ENCODE measurements around the gene FKBP4. TPM values are rescaled to one million over a fixed set of nuclear protein-coding genes. Genes with fewer than 3 reads are reported as not detected.

The FKBP4 gene
- total RNA-seq, 1 donor from 2014 or later: 62.2 TPM

- no peak for ATAC-seq
- intact Hi-C loops (cut with DNase I): no loop called here
- no peak for TF ChIP-seq CTCF (IDR thresholded peaks at IDR 0.05)
- peaks cover 3% of the 10 kb centered on the region for H3K4me1 ChIP-seq
- H3K27ac ChIP-seq: no peak overlapping the region
- no peak for DNase-seq
- H3K9me3 ChIP-seq: no peaks in the 10 kb centered on the region
- H3K36me3 ChIP-seq: peaks cover 42% of the 10 kb centered on the region
- no peak overlapping the region for H3K4me3 ChIP-seq
- no peaks in the 10 kb centered on the region for H3K27me3 ChIP-seq (ENCODE audit: low read depth)
Measured at GRCh38 chr12:2806700-2807099, 11.9 kb downstream of the FKBP4 start.

- Histone ChIP-seq H3K4me1 (peaks cover 28% of the 10 kb centered on the region), H3K36me3 (peaks cover 9% of the 10 kb centered on the region), H3K27me3 (ENCODE audit: low read depth) (no peaks in the 10 kb centered on the region), H3K9me3 (no peaks in the 10 kb centered on the region), H3K4me3 (peak overlapping the region; percentile 76), H3K27ac (peak overlapping the region; percentile 93)
- DNase-seq: no peak
- ATAC-seq: no peak
- intact Hi-C loops (cut with DNase I): no loop called here
- no peak for TF ChIP-seq CTCF (IDR thresholded peaks at IDR 0.05)
Measured at GRCh38 chr12:2811801-2812200, 17.0 kb downstream of the FKBP4 start.

GRCh38 chr12:2812290-2813213 lies 17.8 kb downstream of the FKBP4 start, which contains the start of gene ITFG2:
ITFG2 (plus strand) TSS chr12:2812668; CDS start chr12:2812761, 93 bp downstream.
- Histone ChIP-seq H3K9me3 (no peaks in the 10 kb centered on the region), H3K27ac (peak within 1 kb of the TSS; percentile 93), H3K4me3 (peak within 1 kb of the TSS; percentile 76), H3K4me1 (peaks cover 28% of the 10 kb centered on the region), H3K27me3 (ENCODE audit: low read depth) (no peaks in the 10 kb centered on the region), H3K36me3 (peaks cover 14% of the 10 kb centered on the region)
- ATAC-seq (peak; percentile 98 to 99), DNase-seq (peak; percentile 100)
- intact Hi-C loops (cut with DNase I): no loop called here
- TF ChIP-seq CTCF (IDR thresholded peaks at IDR 0.05): no peak

- Histone ChIP-seq H3K36me3 (peaks cover 24% of the 10 kb centered on the region), H3K27ac (peak overlapping the region; percentile 93), H3K9me3 (no peaks in the 10 kb centered on the region), H3K4me3 (peak overlapping the region; percentile 76), H3K4me1 (peaks cover 28% of the 10 kb centered on the region), H3K27me3 (ENCODE audit: low read depth) (no peaks in the 10 kb centered on the region)
- no peak for DNase-seq
- TF ChIP-seq CTCF (IDR thresholded peaks at IDR 0.05): peak; percentile 46
- ATAC-seq: peak; percentile 49 to 54
- intact Hi-C loops (cut with DNase I): no loop called here
Measured at GRCh38 chr12:2813214-2814185, 18.7 kb downstream of the FKBP4 start.

GRCh38 chr12:2819810-2820209 lies 25.0 kb downstream of the FKBP4 start:
- peaks cover 86% of the 10 kb centered on the region for H3K36me3 ChIP-seq
- DNase-seq: no peak
- H3K4me1 ChIP-seq: peaks cover 6% of the 10 kb centered on the region
- no peak overlapping the region for H3K4me3 ChIP-seq
- peak in 1 of 2 donors; percentile 15 for ATAC-seq
- no peaks in the 10 kb centered on the region for H3K27me3 ChIP-seq (ENCODE audit: low read depth)
- TF ChIP-seq CTCF (IDR thresholded peaks at IDR 0.05): no peak
- no peaks in the 10 kb centered on the region for H3K9me3 ChIP-seq
- H3K27ac ChIP-seq: no peak overlapping the region
- intact Hi-C loops (cut with DNase I): no loop called here

Measured in lower lobe of right lung (tissue), 2 donors.